Measurements from ENCODE around the gene MRC1.

MRC1 gene

DNA sequence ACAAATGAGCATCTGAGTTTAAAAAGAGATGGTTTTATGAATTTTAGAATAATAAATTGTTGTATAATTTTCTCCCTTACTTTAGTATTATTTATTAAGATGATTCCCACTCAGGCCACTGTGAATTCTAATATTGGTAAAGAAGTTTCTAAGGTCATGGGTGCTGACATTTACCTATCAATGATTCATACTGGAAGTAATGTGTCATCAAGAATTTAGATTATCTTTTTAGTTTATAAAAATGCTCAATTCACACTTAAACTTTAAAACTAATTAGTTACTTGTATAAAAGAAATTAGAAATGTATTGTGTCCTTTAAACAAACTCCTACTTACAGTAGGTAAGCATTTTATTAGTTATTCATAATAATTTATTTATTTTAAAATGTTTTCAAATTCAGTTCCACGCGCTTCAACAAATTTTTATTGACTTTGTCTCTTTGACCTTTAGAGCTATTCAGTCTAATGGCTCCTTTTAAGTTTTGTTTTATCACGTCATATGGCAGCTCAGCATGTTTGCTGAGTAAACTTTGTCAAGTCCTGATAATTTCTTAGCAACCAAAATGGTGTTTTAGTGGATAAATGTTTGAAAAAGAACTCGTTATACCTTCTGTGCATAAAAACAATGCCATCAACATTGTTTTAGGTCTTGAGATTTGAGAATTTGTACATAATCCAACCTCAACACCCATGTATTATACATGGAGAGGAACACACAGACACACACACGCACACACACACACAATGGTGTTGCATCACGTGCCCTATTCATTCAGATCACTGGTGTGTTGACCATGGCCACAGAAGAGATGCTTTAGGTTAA is 15.1 kb upstream of the MRC1 start:
- DNase-seq (ENCODE audit: low read depth) = no peak
- TF ChIP-seq, protein P1, sequence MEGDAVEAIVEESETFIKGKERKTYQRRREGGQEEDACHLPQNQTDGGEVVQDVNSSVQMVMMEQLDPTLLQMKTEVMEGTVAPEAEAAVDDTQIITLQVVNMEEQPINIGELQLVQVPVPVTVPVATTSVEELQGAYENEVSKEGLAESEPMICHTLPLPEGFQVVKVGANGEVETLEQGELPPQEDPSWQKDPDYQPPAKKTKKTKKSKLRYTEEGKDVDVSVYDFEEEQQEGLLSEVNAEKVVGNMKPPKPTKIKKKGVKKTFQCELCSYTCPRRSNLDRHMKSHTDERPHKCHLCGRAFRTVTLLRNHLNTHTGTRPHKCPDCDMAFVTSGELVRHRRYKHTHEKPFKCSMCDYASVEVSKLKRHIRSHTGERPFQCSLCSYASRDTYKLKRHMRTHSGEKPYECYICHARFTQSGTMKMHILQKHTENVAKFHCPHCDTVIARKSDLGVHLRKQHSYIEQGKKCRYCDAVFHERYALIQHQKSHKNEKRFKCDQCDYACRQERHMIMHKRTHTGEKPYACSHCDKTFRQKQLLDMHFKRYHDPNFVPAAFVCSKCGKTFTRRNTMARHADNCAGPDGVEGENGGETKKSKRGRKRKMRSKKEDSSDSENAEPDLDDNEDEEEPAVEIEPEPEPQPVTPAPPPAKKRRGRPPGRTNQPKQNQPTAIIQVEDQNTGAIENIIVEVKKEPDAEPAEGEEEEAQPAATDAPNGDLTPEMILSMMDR (IDR thresholded peaks at IDR 0.05; ENCODE audit: low read depth, low read length, missing control alignments) = no peak

GRCh38 chr10:17795083-17795482 is 14.1 kb upstream of the MRC1 start:
- no peak for DNase-seq (ENCODE audit: low read depth)
- TF ChIP-seq, protein P1 (IDR thresholded peaks at IDR 0.05; ENCODE audit: low read depth, low read length, missing control alignments) = no peak

More for the DNA sequence above, 15.1 kb upstream of the MRC1 start:
- H3K4me3 ChIP-seq (ENCODE audit: low read depth, low read length) = no peak overlapping the region

GRCh38 chr10:17795813-17796594 is 13.1 kb upstream of the MRC1 start:
- no peak for DNase-seq (ENCODE audit: low read depth)
- H3K4me3 ChIP-seq (ENCODE audit: low read depth, low read length) = no peak overlapping the region
- TF ChIP-seq, protein P1 (IDR thresholded peaks at IDR 0.05; ENCODE audit: low read depth, low read length, missing control alignments) = no peak

More at GRCh38 chr10:17795083-17795482, 14.1 kb upstream of the MRC1 start:
- H3K4me3 ChIP-seq (ENCODE audit: low read depth, low read length) = no peak overlapping the region

DNA sequence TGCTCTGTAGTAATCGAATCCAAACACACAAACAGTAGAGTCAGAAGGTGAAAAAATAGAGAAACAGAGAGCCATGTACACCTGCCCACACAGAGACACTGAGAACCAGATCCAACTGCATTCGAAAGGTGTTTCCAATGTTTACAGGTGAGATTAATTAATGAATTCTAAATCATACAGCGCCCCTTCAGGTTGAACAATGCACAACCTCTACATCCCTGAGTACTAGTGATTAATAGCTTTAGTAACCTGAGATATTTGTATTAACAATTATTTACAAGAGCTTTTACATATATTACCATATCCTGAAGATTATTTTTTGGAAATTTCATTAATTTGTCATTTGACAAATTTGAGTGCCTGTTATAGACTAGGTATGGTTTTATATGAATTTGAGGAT is 7.6 kb upstream of the MRC1 start:
- DNase-seq (ENCODE audit: low read depth) = no peak
- H3K4me3 ChIP-seq (ENCODE audit: low read depth, low read length) = no peak overlapping the region

DNA sequence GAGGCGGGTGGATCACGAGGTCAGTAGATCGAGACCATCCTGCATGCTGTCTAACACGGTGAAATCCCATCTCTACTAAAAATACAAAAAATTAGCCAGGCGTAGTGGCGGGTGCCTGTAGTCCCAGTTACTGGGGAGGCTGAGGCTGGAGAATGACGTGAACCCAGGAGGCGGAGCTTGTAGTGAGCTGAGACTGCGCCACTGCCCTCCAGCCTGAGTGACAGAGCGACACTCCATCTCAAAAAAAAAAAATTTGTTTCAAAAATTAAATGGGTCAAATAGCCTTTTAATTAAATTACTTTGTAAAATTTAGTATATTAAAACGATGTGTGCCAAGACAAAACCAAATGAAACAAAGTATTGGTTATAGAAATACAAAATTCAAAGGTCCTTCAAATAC is 6.8 kb upstream of the MRC1 start:
- DNase-seq (ENCODE audit: low read depth) = no peak
- TF ChIP-seq, protein P1 (IDR thresholded peaks at IDR 0.05; ENCODE audit: low read depth, low read length, missing control alignments) = no peak
- no peak overlapping the region for H3K4me3 ChIP-seq (ENCODE audit: low read depth, low read length)

More for the DNA sequence above, 7.6 kb upstream of the MRC1 start:
- TF ChIP-seq, protein P1 (IDR thresholded peaks at IDR 0.05; ENCODE audit: low read depth, low read length, missing control alignments) = peak; percentile 12

- TF ChIP-seq, protein P1 (IDR thresholded peaks at IDR 0.05; ENCODE audit: low read depth, low read length, missing control alignments) = no peak
- DNase-seq (ENCODE audit: low read depth) = no peak
- no peak overlapping the region for H3K4me3 ChIP-seq (ENCODE audit: low read depth, low read length)
These were observed 6.2 kb upstream of the MRC1 start for GRCh38 chr10:17802976-17803375.
